Activated gamma-delta T cell treated with anti-CD3 and anti-CD28 coated beads, Interleukin-2, amount 50 U/mL, for 16 hours (primary cell): ENCODE results near the gene RTKN.
A peak's percentile ranks its signal among the peaks of the same experiment; 100 is the strongest.
"Not testable (repeated sequence)": the region's sequence is repeated elsewhere in the genome, so short reads cannot be mapped to it uniquely, and the experiment has no call there.

ENCODE experiments used
- DNase-seq: peaks from one replicate; pipeline ENCODE4 v3.0.0-alpha.2; 2020; ENCODE audit warnings: low read depth

Gene RTKN

DNA sequence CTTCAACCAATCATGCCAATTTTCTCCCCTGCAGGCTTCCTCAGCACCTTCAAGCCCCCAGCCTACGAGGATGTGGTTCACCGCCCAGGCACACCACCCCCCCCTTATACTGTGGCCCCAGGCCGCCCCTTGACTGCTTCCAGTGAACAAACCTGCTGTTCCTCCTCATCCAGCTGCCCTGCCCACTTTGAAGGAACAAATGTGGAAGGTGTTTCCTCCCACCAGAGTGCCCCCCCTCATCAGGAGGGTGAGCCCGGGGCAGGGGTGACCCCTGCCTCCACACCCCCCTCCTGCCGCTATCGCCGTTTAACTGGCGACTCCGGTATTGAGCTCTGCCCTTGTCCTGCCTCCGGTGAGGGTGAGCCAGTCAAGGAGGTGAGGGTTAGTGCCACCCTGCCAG lies 18.4 kb upstream of the RTKN start:
- DNase-seq = not testable (repeated sequence)

DNA sequence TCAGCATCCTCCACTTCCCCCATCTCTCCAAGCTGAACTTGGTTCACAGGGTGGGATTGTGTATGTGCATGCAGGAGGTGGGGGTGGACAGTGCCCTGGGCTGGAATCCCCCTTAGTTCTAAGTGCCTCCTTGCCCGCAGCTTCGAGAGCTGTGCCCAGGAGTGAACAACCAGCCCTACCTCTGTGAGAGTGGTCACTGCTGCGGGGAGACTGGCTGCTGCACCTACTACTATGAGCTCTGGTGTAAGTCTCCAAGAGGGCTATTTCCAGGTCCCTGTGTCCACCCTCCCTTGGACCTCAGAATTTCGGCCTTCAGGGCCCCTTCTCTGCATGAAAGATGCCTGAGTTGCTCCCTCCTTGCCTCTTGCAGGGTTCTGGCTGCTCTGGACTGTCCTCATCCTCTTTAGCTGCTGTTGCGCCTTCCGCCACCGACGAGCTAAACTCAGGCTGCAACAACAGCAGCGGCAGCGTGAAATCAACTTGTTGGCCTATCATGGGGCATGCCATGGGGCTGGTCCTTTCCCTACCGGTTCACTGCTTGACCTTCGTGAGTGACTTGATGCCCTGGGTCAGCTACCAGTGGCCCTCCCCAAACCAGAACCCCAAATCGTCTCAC lies 17.9 kb upstream of the RTKN start:
- not testable (repeated sequence) for DNase-seq

DNA sequence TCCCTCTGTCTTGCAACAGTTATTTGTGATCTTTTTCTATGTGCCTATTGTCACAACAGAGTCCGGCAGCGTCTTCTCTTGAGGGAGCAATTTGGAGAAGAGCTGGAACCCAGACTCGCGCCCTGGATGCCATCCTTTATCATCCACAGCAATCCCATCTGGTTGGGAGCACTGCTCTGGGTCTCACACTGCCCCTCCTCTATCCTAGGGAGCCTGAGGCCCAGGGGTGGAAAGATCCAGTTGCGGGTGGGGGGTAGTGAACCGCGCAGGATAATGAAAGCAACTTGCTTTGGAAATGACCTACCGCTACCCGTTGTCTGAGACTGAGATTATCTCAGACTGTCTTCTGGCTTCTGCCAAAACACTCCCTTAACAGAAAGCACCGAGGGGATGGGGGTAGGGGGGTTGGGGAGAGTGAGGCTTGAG lies 17.2 kb upstream of the RTKN start:
- DNase-seq = no peak

DNA sequence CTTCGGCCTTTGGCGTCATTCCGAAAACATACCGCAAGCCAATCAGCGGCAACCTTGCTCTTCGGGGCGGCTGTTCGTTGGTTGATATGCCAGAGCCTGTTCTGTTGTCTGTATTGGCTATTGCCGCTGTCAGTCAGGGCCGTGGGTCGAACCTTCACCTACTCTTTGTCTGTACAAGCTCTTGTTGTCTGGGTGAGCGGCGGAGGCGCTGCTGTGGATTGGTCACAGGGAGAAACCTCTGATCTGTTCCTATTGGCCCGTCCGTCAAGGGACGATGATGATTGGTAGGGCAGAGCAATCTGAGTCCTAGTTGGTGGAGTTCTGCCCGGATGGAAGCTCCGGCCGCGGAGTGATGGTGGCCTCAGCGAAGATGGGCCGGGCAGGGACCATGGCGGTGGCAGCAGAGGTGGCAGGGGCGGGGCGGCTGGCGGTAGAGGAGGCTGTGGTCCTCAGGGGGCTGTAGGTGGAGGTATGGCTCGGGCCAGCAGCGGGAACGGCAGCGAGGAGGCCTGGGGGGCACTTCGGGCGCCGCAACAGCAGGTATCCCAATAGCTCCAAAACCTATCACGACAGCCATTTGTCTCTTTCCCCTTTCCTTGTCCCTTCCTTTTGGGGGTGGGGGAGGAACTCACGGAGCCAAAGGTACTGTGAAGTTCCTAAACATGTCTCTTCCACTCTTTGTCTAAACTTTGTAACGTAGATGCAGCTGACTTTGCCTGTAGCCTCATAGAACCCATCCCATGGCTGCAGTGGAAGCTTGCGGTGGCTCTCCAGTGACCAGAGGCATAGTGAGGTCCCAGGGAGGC lies 16.6 kb upstream of the RTKN start, which contains the start of gene WBP1:
Gene WBP1, plus strand, starts transcription at position 307 of the 806 bp plus-strand sequence. Its CDS starts 165 bp downstream, at position 472.
- DNase-seq = peak; percentile 98

DNA sequence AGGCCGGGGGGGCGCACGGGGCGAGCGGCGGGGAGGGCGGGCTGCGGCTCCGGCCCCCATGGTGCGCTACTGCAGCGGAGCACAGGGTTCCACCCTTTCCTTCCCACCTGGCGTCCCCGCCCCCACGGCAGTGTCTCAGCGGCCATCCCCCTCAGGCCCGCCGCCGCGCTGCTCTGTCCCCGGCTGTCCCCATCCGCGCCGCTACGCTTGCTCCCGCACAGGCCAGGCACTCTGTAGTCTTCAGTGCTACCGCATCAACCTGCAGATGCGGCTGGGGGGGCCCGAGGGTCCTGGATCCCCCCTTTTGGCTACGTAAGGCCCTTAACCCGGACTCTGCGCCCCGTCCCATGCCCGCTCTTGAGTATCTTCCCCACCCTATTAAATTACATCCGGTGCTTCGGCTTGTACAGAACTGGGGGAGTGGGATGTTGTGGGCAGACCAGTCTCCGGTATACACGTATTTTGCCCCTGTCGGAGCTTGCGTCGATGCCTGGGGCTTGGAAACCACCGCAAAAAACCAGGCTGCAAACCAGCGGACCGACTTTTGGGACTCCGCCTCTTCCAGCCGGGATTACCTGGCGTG lies 15.9 kb upstream of the RTKN start:
- peak; percentile 77 for DNase-seq

DNA sequence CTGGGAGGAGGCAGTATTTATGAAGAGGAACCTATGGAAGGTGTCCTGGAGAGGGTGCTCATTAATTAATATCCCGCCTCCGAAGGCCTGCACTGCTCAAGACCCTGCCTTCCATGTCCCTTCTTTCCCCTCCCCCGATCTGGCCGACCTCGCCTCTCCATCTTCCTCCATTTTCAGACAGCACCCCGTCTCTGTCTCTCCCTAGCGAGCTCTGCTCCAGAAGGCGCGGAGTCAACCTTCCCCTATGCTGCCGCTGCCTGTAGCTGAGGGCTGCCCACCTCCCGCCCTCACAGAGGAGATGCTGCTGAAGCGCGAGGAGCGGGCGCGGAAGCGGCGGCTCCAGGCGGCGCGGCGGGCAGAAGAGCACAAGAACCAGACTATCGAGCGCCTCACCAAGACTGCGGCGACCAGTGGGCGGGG lies 15.4 kb upstream of the RTKN start:
- no peak for DNase-seq

DNA sequence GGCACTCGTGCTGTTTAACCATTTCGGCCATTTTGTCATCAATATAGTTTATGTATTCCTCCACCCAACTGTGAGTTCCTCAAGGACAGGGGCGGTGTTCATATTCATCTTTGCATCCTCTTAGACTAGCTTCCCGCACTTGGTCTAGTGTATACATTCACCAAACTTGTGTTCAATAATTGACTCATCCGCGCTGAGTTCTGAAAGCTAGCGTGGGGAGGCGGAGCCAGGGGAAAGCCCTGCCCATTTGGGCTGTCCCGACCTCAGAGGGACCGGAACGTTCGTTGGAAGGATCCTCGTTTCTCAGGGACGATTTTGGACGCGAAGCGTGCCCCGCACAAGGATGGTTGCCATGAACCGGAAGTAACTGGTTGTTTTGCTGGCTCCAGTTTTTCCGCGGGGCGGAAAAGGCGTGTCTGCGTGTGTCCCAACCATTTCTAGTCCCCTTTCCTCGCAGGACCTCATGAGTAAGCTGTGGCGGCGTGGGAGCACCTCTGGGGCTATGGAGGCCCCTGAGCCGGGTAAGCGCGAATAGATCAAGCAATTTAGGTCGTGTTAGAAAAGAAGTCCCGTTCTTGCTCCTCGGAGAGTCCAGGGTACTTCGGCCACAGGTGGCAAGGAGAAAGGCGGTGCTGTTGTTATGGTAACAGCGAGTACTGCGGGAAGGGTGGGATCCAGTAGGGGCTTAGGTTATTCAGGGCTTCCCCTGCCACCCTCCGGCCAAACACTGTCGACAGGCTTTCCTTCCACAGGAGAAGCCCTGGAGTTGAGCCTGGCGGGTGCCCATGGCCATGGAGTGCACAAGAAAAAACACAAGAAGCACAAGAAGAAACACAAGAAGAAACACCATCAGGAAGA lies 13.1 kb upstream of the RTKN start, which contains the start of gene INO80B:
Gene INO80B, plus strand, starts transcription at position 434 of the 858 bp plus-strand sequence. Its CDS starts 30 bp downstream, at position 464.
- DNase-seq = peak; percentile 94

DNA sequence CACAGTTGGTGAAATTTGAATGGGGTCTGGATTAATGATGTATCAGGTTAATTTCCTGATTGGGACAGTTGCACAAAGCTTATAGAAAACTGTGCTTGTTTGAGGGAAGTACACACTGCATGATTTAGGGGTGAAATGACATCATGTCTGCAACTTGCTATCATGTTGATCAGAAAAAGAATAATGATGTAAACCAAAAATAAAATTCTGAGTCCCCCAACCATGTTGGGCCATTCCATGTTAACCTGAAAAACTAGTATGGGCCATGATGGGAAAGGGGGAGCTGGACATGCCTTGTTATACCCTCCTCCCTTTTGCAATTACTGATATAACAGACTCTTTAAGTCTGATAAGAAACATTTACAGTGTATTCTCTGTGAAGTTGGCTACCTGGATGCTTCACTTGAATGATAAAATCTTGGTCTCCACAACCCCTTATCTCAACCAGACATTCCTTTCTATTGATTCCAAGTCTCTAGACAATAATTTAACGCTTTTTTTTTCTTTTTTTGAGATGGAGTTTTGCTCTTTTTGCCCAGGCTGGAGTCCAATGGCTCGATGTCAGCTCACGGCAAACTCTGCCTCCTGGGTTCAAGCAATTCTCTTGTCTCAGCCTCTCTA lies 8.9 kb upstream of the RTKN start:
- DNase-seq = no peak

DNA sequence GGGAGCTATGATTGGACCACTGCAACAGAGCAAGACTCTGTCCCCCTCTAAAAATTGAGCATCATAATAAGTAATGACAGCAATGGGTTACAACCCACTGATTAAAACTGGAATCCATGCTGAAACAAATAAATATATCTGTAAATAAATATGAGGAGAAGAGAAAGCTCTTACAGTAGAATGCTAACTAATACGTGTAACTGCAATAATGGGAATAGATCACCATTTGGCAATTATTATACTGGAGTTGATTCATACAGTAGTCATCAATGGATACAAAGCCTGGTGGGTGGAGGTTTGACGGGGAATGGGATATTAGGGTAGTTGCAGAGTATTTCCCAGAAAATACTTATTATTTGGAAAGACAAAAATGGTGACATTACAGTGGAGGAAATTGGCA lies 7.0 kb upstream of the RTKN start:
- no peak for DNase-seq

DNA sequence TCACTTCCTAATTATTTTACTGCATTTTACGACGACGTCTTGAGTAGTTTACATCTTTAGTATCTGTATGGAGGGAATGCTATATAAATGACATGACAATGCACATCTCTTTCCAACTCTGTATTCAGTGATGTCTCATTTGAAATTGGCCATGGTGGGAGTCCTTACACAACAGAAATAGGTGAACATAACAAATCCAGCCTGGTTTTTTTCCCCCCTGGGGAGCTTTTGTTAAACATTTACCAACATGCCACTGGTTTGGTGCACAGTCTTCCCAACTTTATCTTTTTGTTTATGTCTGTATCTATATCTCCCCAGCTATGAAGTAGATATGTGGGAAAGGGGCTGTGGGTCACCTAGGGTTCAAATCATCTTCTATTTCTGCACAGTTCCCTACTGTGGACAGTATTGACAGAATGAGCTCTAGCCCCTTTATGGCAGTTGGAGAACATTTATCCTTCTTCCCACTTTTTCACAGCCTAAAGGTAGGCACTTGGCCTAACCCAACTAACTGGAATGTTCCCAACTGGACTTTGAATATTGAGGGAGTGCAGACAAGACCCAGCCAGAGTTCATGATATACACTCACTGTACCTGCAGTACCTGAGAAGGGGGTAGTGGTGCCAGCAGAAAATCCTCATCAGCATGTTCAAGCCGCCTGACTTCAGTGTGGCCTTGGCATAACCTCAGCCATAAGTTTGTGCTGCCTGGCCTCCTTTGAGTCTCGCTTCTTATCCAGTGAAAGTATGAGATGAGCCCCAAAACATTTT lies 5.7 kb upstream of the RTKN start:
- DNase-seq = no peak

DNA sequence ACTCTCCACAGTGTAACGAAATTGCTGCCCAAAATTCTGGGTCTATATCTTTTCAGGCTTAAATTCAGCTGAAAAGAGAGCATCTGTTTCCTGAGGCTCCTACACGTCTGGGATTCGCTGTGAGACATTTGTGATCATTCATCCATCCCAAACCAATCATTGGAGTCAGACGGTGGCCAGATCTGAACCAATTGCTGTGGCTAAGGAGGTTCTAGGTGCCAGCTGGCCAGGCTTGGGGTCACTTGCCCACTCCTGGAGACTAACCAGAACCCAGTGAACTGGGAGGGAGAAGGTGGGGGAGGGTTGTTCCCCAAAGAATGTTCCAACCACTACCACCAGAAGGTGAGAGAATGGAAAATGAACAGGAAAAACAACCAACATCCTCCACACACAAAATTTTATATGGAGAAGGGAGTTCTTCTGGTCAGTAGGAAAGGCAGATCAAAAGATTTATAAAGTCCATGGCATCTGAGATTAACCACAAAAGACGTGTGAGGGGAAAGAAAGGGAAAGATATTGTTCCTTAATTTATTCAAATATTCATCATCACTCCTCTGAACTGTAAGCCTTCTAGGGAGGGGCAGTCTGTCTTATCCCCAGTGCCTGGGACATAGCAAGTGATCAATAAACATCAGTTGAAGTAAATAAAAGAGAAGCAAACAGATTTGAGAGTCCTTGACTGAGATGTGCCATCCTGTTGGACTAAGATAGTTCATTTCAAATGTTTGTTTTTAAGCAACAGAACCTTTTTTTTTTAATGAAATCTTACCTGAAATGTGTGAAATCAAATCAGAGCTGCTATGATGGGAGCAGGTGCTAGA lies 3.0 kb upstream of the RTKN start:
- no peak for DNase-seq

DNA sequence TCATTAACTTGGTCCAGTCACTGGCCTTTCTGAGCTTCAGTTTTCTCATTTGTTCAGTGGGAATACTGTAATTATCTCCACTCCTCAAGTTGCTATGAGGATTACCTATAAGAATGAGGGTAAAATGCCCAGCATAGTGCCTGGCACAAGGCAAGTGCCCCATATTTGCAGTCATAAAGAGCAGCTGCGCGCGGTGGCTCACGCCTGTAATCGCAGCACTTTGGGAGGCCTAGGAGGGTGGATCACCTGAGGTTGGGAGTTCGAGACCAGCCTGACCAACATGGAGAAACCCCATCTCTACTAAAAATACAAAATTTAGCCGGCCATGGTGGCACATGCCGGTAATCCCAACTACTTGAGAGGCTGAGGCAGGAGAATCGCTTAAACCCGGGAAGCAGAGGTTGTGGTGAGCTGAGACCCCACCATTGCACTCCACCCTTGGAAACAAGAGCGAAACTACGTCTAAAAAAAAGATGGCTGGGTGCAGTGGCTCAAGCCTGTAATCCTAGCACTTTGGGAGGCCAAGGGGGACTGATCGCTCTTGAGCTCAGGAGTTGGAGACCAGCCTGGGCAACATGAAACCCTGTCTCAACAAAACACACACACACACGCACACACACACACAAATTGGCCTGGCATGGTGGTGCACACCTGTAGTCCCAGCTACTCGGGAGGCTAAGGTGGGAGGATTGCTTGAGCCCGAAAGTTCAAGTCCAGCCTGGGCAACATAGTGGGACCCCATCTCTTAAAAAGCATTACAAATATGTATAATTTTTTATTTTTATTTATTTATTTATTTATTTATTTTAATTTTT lies 953 bp upstream of the RTKN start:
- not testable (repeated sequence) for DNase-seq

DNA sequence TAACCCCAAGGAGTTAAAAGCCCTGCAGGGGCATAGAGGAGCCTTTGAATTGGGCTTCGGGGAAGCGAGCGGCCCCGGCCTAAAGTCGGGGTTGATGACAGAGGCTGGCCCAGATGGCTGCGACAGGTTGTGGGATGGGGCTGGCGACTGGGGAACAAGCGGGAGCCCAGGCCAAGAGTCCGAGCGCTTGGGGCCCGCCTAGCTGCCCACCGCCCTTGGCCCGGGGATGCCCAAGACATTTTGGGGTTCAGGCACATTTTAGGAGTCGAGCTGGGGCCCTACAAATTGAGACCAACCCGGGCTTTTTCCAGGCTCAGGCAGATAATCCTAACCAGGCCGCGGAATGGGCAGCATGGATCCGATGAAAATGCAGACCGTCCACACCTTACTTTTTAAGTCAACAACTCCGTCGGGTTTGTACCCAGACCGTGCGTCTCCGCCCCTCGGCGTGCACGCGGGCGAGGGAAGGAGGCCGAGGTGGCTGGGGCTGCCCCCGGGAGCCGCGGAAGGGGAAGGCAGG lies 507 bp downstream of the RTKN start:
- DNase-seq = no peak

DNA sequence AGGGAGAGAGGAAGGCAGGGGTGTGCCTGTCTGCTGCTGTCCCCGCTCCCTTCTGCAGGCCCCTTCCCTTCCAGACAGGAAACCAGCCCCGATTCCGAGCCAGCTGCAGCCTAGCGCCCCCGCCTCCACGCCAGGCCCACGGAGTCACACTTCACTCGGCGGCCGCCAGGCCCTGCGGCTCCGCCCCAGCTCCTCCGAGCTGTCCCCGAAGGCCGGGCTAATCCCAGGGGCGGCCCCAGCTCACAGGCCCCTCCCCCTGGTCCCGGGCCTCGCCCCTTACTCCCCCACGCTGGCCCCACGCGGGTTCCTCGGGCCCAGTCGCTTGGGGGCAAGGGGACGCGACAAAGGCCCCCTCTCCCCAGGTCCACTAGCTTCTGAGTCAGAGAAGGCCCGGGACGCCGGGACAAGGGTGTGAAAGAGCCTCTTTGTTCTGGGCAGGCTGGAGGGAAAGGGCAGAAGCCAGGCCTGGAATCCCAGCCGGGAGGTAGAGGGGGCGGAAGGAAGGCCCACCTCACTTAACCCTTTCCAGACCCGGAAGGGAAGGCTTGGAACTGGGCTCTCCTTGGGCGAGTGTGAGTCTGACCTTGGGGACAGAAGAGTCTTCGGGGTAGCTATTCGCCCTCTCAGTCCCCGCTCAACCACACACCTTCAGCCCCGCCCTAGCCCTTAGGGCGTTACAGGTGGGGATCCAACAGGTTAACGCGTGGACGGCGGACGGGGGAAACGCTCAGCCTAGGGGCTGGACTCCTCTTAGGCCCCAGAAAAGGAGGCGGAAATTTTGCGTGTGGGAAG lies 1.2 kb downstream of the RTKN start:
- DNase-seq = no peak

DNA sequence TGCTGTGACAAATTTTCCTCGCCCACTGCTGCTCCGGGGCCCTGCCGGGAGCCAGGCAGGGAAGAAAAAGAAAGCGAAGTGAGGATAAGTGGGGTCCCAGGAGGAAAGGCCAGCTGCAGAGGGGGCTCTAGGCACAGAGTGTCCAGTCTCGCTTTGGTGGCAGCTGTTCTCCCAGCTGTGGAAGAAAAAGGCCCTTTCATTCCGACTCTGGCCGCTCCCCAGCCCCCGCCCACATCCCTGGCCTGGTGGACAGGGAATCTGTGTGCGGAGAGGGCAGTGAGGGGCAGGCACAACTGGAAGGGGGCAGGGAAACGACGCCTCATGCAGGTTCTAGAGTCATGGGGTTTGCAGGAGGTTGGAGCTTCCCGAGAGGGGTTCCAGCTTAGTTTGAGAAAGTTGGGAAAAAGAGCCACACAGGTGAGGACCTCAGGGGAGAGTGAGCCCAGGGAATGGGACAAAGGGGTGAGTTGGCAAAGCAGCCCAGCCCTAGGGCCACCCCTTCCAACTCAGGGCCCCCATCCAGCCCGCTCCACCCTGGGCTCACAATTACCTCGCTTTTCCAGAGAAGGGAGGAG lies 1.8 kb downstream of the RTKN start:
- DNase-seq = no peak

DNA sequence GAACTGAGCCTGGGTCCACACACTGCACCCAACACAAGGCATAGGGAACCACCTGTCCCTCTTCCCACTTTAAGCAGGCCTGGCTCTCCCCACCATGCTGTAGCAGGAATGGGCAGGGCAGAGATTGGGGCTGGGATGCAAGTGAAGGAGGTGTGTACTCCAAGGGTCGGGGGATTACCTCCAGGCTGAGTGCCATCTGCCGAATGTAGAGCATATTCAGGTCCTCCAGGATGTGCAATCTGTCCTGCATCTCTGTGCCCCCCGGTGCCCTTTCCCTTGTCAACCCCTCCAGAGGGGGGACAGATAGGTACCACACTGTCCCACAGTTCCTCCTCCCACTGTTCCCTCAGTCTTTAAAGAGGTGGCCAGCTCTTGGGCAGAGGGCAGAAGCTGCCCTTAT lies 2.4 kb downstream of the RTKN start:
- DNase-seq = no peak

DNA sequence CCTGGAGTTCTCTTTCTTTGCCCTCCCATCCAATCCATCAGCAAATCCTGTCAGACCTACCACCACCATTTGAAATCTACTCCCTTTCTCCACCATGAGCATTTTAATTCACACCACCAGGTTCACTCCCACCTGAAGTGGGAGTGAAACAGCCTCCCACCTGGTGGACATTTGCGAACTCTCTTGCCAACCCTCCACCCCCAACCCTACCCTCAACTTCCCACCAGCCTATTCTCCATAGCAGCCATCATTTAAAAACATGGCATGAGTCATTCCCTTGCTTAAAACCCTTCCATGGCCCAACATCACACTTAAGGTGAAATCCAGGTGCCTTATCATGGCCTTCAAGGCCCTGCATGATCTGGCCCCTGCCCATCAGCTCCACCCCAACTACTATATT lies 3.5 kb downstream of the RTKN start:
- DNase-seq = no peak
